Brain pericyte (primary cell): ENCODE results near the gene DNMT3B.
"Not testable (repeated sequence)": the region's sequence is repeated elsewhere in the genome, so short reads cannot be mapped to it uniquely, and the experiment has no call there.

Experiments used
- DNase-seq: peaks from one replicate; pipeline ENCODE4 v3.0.0-alpha.2; 2012; ENCODE audit warnings: low read depth, low spot score

The DNMT3B gene

GRCh38 chr20:32763202-32764004 lies 1.2 kb downstream of the DNMT3B start:
- no peak for DNase-seq

GRCh38 chr20:32764005-32764960 lies 2.1 kb downstream of the DNMT3B start:
- no peak for DNase-seq

GRCh38 chr20:32765230-32765875 lies 3.2 kb downstream of the DNMT3B start:
- not testable (repeated sequence) for DNase-seq

GRCh38 chr20:32767418-32768198 lies 5.4 kb downstream of the DNMT3B start:
- DNase-seq = no peak

GRCh38 chr20:32772046-32772445 lies 9.9 kb downstream of the DNMT3B start:
- no peak for DNase-seq

- no peak for DNase-seq
Observed at GRCh38 chr20:32773223-32773622, 11.0 kb downstream of the DNMT3B start.

- no peak for DNase-seq
Observed at GRCh38 chr20:32773855-32774254, 11.7 kb downstream of the DNMT3B start.

GRCh38 chr20:32775336-32775991 lies 13.3 kb downstream of the DNMT3B start:
- DNase-seq = no peak

- no peak for DNase-seq
Observed at GRCh38 chr20:32777177-32777956, 15.2 kb downstream of the DNMT3B start.

- no peak for DNase-seq
Observed at GRCh38 chr20:32779500-32780211, 17.5 kb downstream of the DNMT3B start.

- DNase-seq = no peak
Observed at GRCh38 chr20:32780278-32780677, 18.1 kb downstream of the DNMT3B start.

GRCh38 chr20:32780749-32781655 lies 18.8 kb downstream of the DNMT3B start:
- DNase-seq = no peak

GRCh38 chr20:32784369-32785080 lies 22.3 kb downstream of the DNMT3B start:
- DNase-seq = no peak

GRCh38 chr20:32786059-32786760 lies 24.0 kb downstream of the DNMT3B start:
- DNase-seq = no peak

GRCh38 chr20:32787168-32787567 lies 25.0 kb downstream of the DNMT3B start:
- DNase-seq = no peak

GRCh38 chr20:32789896-32790750 lies 27.9 kb downstream of the DNMT3B start:
- no peak for DNase-seq
